ENCODE data around the gene FBXW5. TPM values are rescaled to one million over a fixed set of nuclear protein-coding genes. Genes with fewer than 3 reads are reported as not detected.

Gene FBXW5
- polyA plus RNA-seq, 3 donors, result 32.5 to 43.5 (median 38.4) TPM

Other genes with a start within 250 kb of the FBXW5 start
- 10 to 100 TPM; 25.9 to 31.9 (median 27.3) TPM for gene DIPK1B, start 232.2 kb downstream of the FBXW5 start, polyA plus RNA-seq (ENCODE audit: insufficient read length in 3 of 3)
- gene LCN10, start 201.8 kb downstream of the FBXW5 start, polyA plus RNA-seq (ENCODE audit: insufficient read length in 3 of 3), result 1 to 10 TPM in 2 of 3 donors, under 1 TPM in 1; 0.93 to 2.3 (median 1.2) TPM
- not detected for gene LCN6, start 196.2 kb downstream of the FBXW5 start, polyA plus RNA-seq (ENCODE audit: insufficient read length in 3 of 3)
- under 1 TPM; 0.11 to 0.17 (median 0.16) TPM for gene LCN8, start 186.5 kb downstream of the FBXW5 start, polyA plus RNA-seq (ENCODE audit: insufficient read length in 3 of 3)
- under 1 TPM in 1 of 3 donors, not detected in 2; 0.04 TPM for gene LCN15, start 180.2 kb downstream of the FBXW5 start, polyA plus RNA-seq (ENCODE audit: insufficient read length in 3 of 3)
- gene TMEM141, start 153.4 kb downstream of the FBXW5 start, polyA plus RNA-seq (ENCODE audit: insufficient read length in 3 of 3), result 10 to 100 TPM; 63.2 to 77.7 (median 67.1) TPM
- gene CCDC183, start 148.4 kb downstream of the FBXW5 start, polyA plus RNA-seq (ENCODE audit: insufficient read length in 3 of 3), result 1 to 10 TPM; 2.5 to 3.4 (median 2.9) TPM
- 10 to 100 TPM; 58.6 to 61.1 (median 59.7) TPM for gene RABL6, start 136.8 kb downstream of the FBXW5 start, polyA plus RNA-seq (ENCODE audit: insufficient read length in 3 of 3)
- under 1 TPM; 0.54 to 0.80 (median 0.64) TPM for gene AJM1, start 102.3 kb downstream of the FBXW5 start, polyA plus RNA-seq (ENCODE audit: insufficient read length in 3 of 3)
- gene PHPT1, start 95.3 kb downstream of the FBXW5 start, polyA plus RNA-seq (ENCODE audit: insufficient read length in 3 of 3), result 10 to 100 TPM; 59.9 to 76.5 (median 65.2) TPM
- gene MAMDC4, start 92.4 kb downstream of the FBXW5 start, polyA plus RNA-seq (ENCODE audit: insufficient read length in 3 of 3), result 1 to 10 TPM; 3.1 to 4.6 (median 4.3) TPM
- 100 to 1,000 TPM; 349 to 395 (median 374) TPM for gene EDF1, start 78.4 kb downstream of the FBXW5 start, polyA plus RNA-seq (ENCODE audit: insufficient read length in 3 of 3)
- gene TRAF2, start 58.2 kb downstream of the FBXW5 start, polyA plus RNA-seq (ENCODE audit: insufficient read length in 3 of 3), result 10 to 100 TPM; 10.1 to 14.0 (median 10.1) TPM
- gene C8G, start 505 bp upstream of the FBXW5 start, polyA plus RNA-seq (ENCODE audit: insufficient read length in 3 of 3), result under 1 TPM; 0.28 to 0.58 (median 0.46) TPM
- 10 to 100 TPM; 13.1 to 18.8 (median 15.9) TPM for gene LCN12, start 7.5 kb upstream of the FBXW5 start, polyA plus RNA-seq (ENCODE audit: insufficient read length in 3 of 3)
- 10 to 100 TPM; 20.9 to 29.3 (median 25.4) TPM for gene PTGDS, start 32.8 kb upstream of the FBXW5 start, polyA plus RNA-seq (ENCODE audit: insufficient read length in 3 of 3)
- under 1 TPM; 0.03 to 0.23 (median 0.12) TPM for gene LCNL1, start 38.3 kb upstream of the FBXW5 start, polyA plus RNA-seq (ENCODE audit: insufficient read length in 3 of 3)
- gene PAXX, start 47.7 kb upstream of the FBXW5 start, polyA plus RNA-seq (ENCODE audit: insufficient read length in 3 of 3), result 10 to 100 TPM; 22.3 to 27.0 (median 24.4) TPM
- under 1 TPM in 2 of 3 donors, not detected in 1; 0.36 to 0.38 TPM for gene CLIC3, start 51.8 kb upstream of the FBXW5 start, polyA plus RNA-seq (ENCODE audit: insufficient read length in 3 of 3)
- 10 to 100 TPM; 42.0 to 49.0 (median 46.3) TPM for gene ABCA2, start 83.5 kb upstream of the FBXW5 start, polyA plus RNA-seq (ENCODE audit: insufficient read length in 3 of 3)
- gene FUT7, start 87.3 kb upstream of the FBXW5 start, polyA plus RNA-seq (ENCODE audit: insufficient read length in 3 of 3), result under 1 TPM in 1 of 3 donors, not detected in 2; 0.06 TPM
- 10 to 100 TPM; 16.3 to 20.1 (median 18.7) TPM for gene NPDC1, start 101.4 kb upstream of the FBXW5 start, polyA plus RNA-seq (ENCODE audit: insufficient read length in 3 of 3)
- 1 to 10 TPM; 2.9 to 3.9 (median 3.3) TPM for gene ENTPD2, start 109.3 kb upstream of the FBXW5 start, polyA plus RNA-seq (ENCODE audit: insufficient read length in 3 of 3)
- 1 to 10 TPM; 5.4 to 6.2 (median 5.9) TPM for gene SAPCD2, start 125.8 kb upstream of the FBXW5 start, polyA plus RNA-seq (ENCODE audit: insufficient read length in 3 of 3)
- gene UAP1L1, start 132.8 kb upstream of the FBXW5 start, polyA plus RNA-seq (ENCODE audit: insufficient read length in 3 of 3), result 1 to 10 TPM; 3.5 to 5.4 (median 3.8) TPM
- gene MAN1B1, start 142.2 kb upstream of the FBXW5 start, polyA plus RNA-seq (ENCODE audit: insufficient read length in 3 of 3), result 10 to 100 TPM; 43.6 to 48.3 (median 47.0) TPM
- 10 to 100 TPM; 11.8 to 19.8 (median 11.9) TPM for gene DPP7, start 170.0 kb upstream of the FBXW5 start, polyA plus RNA-seq (ENCODE audit: insufficient read length in 3 of 3)
- not detected for gene GRIN1, start 194.4 kb upstream of the FBXW5 start, polyA plus RNA-seq (ENCODE audit: insufficient read length in 3 of 3)
- gene LRRC26, start 225.3 kb upstream of the FBXW5 start, polyA plus RNA-seq (ENCODE audit: insufficient read length in 3 of 3), result not detected
- gene TMEM210, start 227.3 kb upstream of the FBXW5 start, polyA plus RNA-seq (ENCODE audit: insufficient read length in 3 of 3), result not detected
- gene ANAPC2, start 243.8 kb upstream of the FBXW5 start, polyA plus RNA-seq (ENCODE audit: insufficient read length in 3 of 3), result 10 to 100 TPM; 29.1 to 34.5 (median 31.9) TPM
- 10 to 100 TPM; 41.4 to 52.2 (median 43.2) TPM for gene SSNA1, start 243.9 kb upstream of the FBXW5 start, polyA plus RNA-seq (ENCODE audit: insufficient read length in 3 of 3)

Measured in right renal cortex interstitium (tissue), 3 donors.